T-helper 2 cell (primary cell): Measurements from ENCODE around the gene HIVEP1.
"Not testable (repeated sequence)": the region's sequence is repeated elsewhere in the genome, so short reads cannot be mapped to it uniquely, and the experiment has no call there.

Experiments used
- DNase-seq, 5 experiments: peaks; one replicate each; pipeline versions ENCODE4 v3.0.0 to v3.0.0-alpha.2; 2012 to 2022

HIVEP1 gene

GRCh38 chr6:12163149-12163548 is 151.0 kb downstream of the HIVEP1 start:
- DNase-seq, result peak in 3 of 5 experiments; percentile 18 to 96 (median 29)

- no peak for DNase-seq
Measured at GRCh38 chr6:12163744-12164507, 151.8 kb downstream of the HIVEP1 start.

GRCh38 chr6:12164508-12164770 is 152.3 kb downstream of the HIVEP1 start:
- DNase-seq, result no peak

- DNase-seq, result no peak
Measured at GRCh38 chr6:12165297-12165696, 153.2 kb downstream of the HIVEP1 start.

GRCh38 chr6:12165722-12166280 is 153.7 kb downstream of the HIVEP1 start:
- no peak for DNase-seq

- no peak for DNase-seq
Measured at GRCh38 chr6:12169377-12169776, 157.3 kb downstream of the HIVEP1 start.

- DNase-seq, result no peak
Measured at GRCh38 chr6:12170351-12171092, 158.4 kb downstream of the HIVEP1 start.

GRCh38 chr6:12171717-12172116 is 159.6 kb downstream of the HIVEP1 start:
- no peak for DNase-seq

- no peak for DNase-seq
Measured at GRCh38 chr6:12172572-12172971, 160.5 kb downstream of the HIVEP1 start.

GRCh38 chr6:12173181-12173580 is 161.1 kb downstream of the HIVEP1 start:
- no peak for DNase-seq

- no peak for DNase-seq
Measured at GRCh38 chr6:12173661-12174060, 161.5 kb downstream of the HIVEP1 start.

GRCh38 chr6:12174878-12175277 is 162.8 kb downstream of the HIVEP1 start:
- DNase-seq, result no peak

GRCh38 chr6:12175626-12176025 is 163.5 kb downstream of the HIVEP1 start:
- no peak for DNase-seq

GRCh38 chr6:12176782-12177181 is 164.7 kb downstream of the HIVEP1 start:
- not testable (repeated sequence) for DNase-seq

- DNase-seq, result no peak
Measured at GRCh38 chr6:12178521-12178920, 166.4 kb downstream of the HIVEP1 start.

GRCh38 chr6:12181481-12181880 is 169.4 kb downstream of the HIVEP1 start:
- no peak for DNase-seq

- DNase-seq, result peak in 1 of 5 experiments; percentile 55
Measured at GRCh38 chr6:12182676-12183075, 170.6 kb downstream of the HIVEP1 start.

- DNase-seq, result no peak
Measured at GRCh38 chr6:12185081-12185673, 173.1 kb downstream of the HIVEP1 start.

GRCh38 chr6:12186528-12186927 is 174.4 kb downstream of the HIVEP1 start:
- no peak for DNase-seq

GRCh38 chr6:12189150-12189549 is 177.0 kb downstream of the HIVEP1 start:
- DNase-seq, result no peak

- no peak for DNase-seq
Measured at GRCh38 chr6:12189661-12190060, 177.5 kb downstream of the HIVEP1 start.

GRCh38 chr6:12190252-12190651 is 178.1 kb downstream of the HIVEP1 start:
- DNase-seq, result no peak

GRCh38 chr6:12196326-12196936 is 184.3 kb downstream of the HIVEP1 start:
- DNase-seq, result no peak
